DMS 273 (cell line): ENCODE data around the gene DIPK1B.

Experiments used
- DNase-seq: peaks from one replicate; lab custom pipeline; 2025; ENCODE audit not compliant: unreplicated experiment; lab: John Stamatoyannopoulos, UW

Gene DIPK1B

DNA sequence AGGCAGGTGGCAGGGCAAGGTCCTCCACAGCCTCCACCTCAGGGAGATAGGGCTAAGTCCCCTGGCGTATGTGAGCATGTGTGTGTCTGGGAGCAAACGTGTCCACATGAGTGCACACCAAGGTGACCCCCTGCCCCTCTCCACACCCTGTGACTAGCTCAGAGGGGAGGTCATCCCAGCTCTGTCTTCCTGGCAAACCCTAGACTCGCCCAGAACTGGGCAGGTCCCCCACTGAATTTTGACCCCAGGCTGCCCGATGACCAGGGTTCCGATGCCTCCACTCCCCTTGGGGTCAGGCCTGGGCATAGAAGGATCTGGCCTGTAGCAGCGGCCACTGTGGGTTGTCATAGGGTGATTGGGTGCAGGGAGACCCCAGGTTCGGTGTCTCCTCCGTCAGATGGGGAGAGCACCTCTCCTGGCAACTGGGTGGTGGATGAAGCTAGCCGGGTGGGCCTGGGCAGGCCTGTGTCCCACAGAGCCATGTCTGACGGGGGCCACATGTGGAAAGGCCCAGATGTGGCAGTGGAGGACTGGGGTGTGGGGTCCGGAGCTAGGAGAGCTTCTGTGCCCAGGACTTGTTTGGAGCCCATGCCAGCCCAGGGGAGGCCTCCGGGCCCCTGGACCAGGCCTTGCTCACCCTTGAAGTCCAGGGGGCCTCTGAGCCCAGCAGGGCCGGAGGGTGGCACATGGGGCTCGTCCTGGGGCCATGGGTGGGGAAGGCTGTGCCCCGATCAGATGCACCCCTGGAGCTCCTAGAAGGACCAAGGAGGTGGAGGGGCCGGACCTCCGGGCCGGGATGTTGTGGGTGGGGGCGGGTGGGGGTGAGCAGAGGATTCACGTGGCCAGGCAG, 6.2 kb downstream of the DIPK1B start:
- no peak for DNase-seq

- DNase-seq = no peak
Observed at GRCh38 chr9:136719195-136719880, 7.0 kb downstream of the DIPK1B start.

DNA sequence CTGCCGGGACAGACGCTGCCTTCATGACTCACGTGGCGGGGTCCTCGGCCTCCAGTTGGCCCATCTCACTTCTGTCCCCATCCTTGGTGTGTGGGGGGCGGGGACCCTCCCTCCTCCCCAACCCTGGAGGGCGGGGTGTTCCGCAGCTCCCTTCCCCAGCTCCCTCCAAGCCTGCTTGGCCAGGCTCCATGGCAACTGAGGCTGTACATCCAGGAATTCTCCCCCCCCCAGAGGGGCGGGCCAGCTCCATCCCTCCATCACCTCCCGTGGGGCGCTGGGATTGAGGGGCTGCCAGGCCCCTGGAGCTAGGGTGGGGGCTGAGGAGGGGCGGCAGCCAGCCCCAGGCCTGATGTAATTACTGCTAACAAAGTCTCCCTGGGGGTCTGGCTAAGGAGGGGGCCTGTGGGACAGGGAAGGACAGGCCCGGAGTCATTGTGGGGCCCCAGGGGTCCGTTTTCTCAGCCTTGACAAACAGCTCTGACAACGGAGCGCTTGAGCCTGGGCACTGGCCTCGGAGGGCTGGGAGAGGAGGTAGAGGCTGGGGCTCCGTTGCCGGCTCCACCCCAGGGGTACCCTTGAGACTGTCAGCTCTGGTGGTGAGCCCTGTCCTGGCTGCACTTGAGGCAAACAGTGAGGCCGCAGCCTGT, 8.0 kb downstream of the DIPK1B start:
- DNase-seq = peak; percentile 61

- no peak for DNase-seq
Observed at GRCh38 chr9:136720898-136721338, 8.5 kb downstream of the DIPK1B start.

- DNase-seq = peak; percentile 73
Observed at GRCh38 chr9:136721339-136722092, 9.1 kb downstream of the DIPK1B start.

DNA sequence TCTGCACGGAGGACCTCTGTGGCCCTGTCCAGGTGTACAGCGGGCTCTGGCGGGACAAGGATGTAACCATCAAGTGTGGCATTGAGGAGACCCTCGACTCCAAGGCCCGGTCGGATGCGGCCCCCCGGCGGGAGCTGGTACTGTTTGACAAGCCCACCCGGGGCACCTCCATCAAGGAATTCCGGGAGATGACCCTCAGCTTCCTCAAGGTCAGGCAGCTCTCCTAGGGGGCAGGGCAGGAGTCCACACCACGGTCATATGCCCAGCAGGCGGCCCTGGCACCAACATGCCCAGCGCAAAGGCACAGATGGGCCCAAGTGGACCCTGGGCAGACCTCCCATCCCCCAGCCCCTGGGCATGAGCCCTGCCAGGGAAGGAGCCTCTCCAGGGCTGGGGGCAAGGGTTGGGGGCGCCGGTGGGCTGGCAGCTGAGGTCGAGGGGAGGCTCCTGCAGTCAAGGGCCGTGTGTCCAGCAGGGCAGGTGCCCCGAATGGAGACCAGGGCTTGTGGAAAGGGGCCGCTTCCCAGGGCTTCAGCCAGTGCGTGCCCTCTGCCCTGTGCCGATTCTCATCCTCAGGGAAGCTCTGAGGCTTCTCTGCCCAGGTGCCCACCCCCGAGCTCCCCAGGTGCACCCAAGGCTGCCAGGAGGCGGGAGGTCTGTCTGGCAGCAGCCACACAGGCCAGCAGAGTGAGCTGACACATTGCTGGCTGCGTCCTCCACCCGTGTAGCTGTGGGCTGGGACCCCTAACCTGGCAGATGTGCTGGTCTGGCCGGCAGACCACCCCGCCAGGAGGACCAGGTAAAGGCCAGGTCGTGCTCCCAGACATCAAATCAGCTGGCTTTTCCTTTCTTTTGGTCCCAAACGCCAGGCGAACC, 10.0 kb downstream of the DIPK1B start:
- DNase-seq = peak; percentile 59

DNA sequence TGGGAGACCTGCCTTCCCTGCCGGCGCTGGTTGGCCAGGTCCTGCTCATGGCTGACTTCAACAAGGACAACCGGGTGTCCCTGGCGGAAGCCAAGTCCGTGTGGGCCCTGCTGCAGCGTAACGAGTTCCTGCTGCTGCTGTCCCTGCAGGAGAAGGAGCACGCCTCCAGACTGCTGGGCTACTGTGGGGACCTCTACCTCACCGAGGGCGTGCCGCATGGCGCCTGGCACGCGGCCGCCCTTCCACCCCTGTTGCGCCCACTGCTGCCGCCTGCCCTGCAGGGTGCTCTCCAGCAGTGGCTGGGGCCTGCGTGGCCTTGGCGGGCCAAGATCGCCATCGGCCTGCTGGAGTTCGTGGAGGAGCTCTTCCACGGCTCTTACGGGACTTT, 10.6 kb downstream of the DIPK1B start:
- peak; percentile 77 for DNase-seq

DNA sequence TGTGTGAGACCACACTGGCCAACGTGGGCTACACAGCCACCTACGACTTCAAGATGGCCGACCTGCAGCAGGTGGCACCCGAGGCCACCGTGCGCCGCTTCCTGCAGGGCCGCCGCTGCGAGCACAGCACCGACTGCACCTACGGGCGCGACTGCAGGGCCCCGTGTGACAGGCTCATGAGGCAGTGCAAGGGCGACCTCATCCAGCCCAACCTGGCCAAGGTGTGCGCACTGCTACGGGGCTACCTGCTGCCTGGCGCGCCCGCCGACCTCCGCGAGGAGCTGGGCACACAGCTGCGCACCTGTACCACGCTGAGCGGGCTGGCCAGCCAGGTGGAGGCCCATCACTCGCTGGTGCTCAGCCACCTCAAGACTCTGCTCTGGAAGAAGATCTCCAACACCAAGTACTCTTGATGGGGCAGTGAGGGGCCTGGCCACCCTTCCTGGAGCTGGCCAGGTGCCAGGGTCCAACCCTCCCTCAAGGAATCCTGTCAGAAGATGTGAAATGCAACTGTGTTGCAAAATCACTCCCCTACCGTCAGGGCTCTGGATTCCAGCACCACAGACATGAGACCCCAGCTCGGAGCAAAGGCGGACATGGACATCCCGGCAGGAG, 11.1 kb downstream of the DIPK1B start:
- DNase-seq = peak; percentile 56

DNA sequence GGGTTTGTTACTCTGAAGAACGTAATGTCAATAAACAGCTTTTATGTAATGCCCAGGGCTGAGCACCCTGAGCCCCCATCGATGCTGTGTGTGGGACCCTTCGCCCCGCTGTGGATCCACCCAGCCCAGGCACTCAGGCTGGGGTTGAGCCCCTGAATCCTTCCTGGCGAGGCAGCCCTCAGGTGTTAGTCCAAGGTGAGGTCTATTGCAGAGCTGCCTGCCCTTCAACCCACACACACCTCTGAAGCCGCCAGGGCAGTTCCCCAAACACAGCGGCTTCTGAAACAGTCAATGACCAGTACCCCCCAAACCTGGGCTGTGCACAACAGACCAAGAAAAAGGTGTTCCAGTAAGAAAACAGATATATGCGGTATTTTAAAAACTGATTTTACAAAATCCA, 11.6 kb downstream of the DIPK1B start:
- no peak for DNase-seq

GRCh38 chr9:136724772-136725171, 12.4 kb downstream of the DIPK1B start:
- DNase-seq = no peak

GRCh38 chr9:136725612-136726011, 13.2 kb downstream of the DIPK1B start:
- DNase-seq = no peak

- DNase-seq = no peak
Observed at GRCh38 chr9:136726118-136726517, 13.7 kb downstream of the DIPK1B start.

GRCh38 chr9:136726631-136727191, 14.3 kb downstream of the DIPK1B start:
- DNase-seq = peak; percentile 48

DNA sequence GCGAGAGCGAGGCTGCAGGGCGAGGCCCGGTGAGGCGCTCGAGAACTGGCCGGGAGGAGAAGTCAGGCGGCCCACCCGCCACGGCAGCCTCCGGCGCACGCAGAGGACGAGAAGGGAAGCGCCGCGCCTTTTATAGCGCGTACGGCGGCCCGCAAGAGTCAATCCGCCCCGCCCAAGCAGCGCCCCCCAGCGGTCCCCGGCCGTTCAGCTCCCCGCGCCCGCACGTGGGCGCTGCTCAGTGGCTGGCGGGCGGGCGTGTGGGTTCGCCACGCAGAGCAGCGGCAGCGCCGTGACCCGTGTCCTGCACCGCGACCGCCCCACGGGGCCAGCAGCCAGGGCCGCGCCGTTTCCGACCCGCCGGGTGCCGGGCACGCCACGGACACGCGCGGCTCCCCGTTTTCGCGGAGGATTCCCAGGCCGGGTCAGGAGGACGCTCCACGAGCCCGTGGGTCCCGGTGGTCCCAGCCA, 15.7 kb downstream of the DIPK1B start:
- peak; percentile 94 for DNase-seq

DNA sequence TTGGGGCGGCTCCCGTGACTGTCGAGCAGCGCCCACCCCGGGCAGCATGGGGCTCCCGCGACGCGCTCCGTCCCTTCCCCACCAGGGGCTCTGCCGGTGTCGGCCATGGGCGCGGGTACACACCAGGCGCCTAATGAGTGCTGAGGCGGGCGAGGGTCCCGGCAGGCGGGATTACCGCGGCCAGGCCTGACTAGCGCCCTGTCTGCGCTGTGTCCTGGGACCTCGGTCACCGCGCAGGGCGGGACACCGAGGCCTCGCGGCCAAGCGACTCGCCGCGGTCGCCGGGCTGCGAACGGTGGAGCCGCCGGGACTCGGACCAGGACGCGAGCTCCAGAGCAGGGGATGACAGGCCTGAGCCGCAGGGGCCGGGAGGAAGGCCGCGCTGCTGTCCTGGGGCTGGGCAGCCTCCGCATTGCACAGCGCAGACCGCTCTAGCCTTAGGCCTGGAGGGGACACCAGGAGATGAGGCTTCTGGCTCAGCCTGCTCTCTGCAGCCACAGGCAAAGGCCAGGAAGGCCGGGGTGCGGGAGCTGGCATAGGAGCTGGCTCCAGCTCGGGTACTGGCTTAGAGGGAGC, 16.3 kb downstream of the DIPK1B start:
- no peak for DNase-seq

DNA sequence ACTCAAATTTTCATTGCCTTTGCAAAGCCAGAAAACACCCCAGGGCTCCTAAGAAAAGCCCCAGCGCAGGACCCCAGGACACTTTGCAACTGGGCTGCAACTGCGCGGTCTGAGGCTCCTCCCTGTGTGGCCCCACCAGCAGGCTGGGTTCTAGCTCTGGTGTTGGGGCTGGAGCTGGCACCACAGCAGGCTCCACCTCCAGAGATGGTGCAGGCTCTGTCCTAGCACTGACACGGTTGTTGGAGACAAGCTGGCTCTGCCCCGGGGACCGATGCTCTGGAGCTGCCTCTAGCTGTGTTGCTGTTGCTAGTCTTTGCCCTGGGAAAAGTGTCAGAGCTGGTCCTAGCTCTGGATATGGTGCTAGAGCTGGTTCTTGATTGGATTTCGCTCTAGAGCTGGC, 16.8 kb downstream of the DIPK1B start:
- no peak for DNase-seq

- DNase-seq = no peak
Observed at GRCh38 chr9:136729926-136730325, 17.6 kb downstream of the DIPK1B start.

DNA sequence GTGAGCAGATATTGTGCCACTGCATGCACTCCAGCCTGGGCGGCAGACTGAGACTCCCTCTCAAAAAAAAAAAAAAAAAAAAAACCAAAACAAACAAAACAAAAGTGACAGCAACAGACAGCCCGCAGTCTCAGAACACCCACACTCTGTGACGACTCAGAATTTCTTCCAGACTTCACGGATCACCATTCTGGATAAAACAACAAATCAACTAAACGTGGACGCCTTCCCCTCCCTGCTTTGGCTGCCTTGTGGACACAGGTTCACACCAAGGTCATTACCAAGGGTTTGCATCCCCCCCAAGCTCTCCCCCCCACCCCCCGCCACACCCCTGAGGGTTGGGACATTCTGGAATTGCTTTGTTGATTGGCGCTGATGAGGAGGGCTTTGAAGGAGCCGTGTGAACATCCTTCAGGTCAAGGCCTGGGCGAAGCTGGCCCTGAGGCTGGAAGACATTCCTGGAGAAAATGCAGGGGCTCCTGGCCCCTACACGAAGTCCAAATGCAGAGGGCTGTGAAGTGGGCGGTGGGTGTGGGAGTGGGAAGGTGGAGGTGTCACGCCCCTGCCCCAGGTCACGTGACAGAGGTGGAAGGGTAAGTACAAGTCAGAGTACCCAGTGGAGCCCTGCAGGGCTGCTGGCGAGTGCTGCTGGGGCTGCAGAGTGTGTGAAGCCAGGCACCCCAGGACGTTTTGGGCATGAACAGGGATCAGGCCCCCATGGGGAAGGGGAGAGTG, 20.2 kb downstream of the DIPK1B start:
- no peak for DNase-seq
